ENCODE results near the gene WWTR1. TPM values are rescaled to one million over a fixed set of nuclear protein-coding genes. Genes with fewer than 3 reads are reported as not detected.

WWTR1 gene
- total and polyA plus RNA-seq, 2 of the 8 experiments (the other 6 are each of a cell fraction or from before 2014, with no cell fraction given) = 15.7 to 18.6 TPM

GRCh38 chr3:149493315-149494021 lies 164.4 kb downstream of the WWTR1 start:
- H3K56ac ChIP-seq (replicated peaks; ENCODE audit: insufficient read length, low read depth, low read length) = no peak overlapping the region
- no peaks in the 10 kb centered on the region; a peak in 1 of 4 replicates for H3K79me2 ChIP-seq (ENCODE audit: control insufficient read depth in 1 of 2, insufficient read depth in 2 of 2, low read length in 2 of 2)
- no peak overlapping the region for H2BK5ac ChIP-seq (ENCODE audit: low read depth, low read length)
- peak overlapping the region; percentile 97 for H2AFZ ChIP-seq (ENCODE audit: low read length)
- H3K4me3 ChIP-seq (ENCODE audit: extremely low read depth in 1 of 4, insufficient read depth in 2 of 4, low read depth in 3 of 4, low read length in 4 of 4) = no peak overlapping the region
- no peak overlapping the region for H3K4ac ChIP-seq (replicated peaks; ENCODE audit: insufficient read length, low read depth, low read length)
- H3K18ac ChIP-seq (ENCODE audit: extremely low read depth, low read length) = no peak overlapping the region
- no peak overlapping the region for H2BK15ac ChIP-seq (ENCODE audit: low read length)
- no peak overlapping the region for H2BK20ac ChIP-seq (ENCODE audit: low read length)
- H4K8ac ChIP-seq (ENCODE audit: extremely low read depth, insufficient read depth, low read length) = no peak overlapping the region
- H3K23me2 ChIP-seq (ENCODE audit: low read depth, low read length) = no peaks in the 10 kb centered on the region
- no peak overlapping the region for H3K23ac ChIP-seq (ENCODE audit: insufficient read length)
- H3K14ac ChIP-seq (ENCODE audit: insufficient read length) = no peak overlapping the region
- no peak overlapping the region for H3K9ac ChIP-seq (replicated peaks in 1 of 4; ENCODE audit: extremely low read depth in 1 of 4, low read depth in 3 of 4, low read length in 3 of 4)
- POLR2A ChIA-PET (ENCODE audit: partially characterized antibody) = interaction anchor here (0.6 kb wide), 1 partner anchor 120 kb away, joined by 3 read pairs; no protein-coding TSS in a partner anchor
- peaks cover 0 to 3% (median under 1%) of the 10 kb centered on the region in 4 experiments; a peak in 3 of 7 replicates for H3K4me1 ChIP-seq (replicated peaks in 1 of 4; ENCODE audit: control insufficient read depth in 3 of 4, insufficient read depth in 4 of 4, low read length in 3 of 4)
- H3K79me1 ChIP-seq (ENCODE audit: low read depth, low read length) = no peaks in the 10 kb centered on the region
- WGBS, 2 experiments (ENCODE audit: extremely low coverage in 1 of 2, insufficient coverage in 1 of 2, insufficient read length in 1 of 2, insufficient replicate concordance in 2 of 2, low coverage in 1 of 2, low lambda C conversion rate in 2 of 2, missing lambda C conversion rate in 1 of 2) = 82% methylated on average over 8 of the region's 8 CpGs; no CpG with 5 or more reads in 1 of the 2 experiments
- DNase-seq (ENCODE audit: low read depth in 1 of 2, low spot score in 2 of 2) (no peak), FAIRE-seq (no peak)
- TF ChIP-seq KDM1A (IDR thresholded peaks at IDR 0.05; ENCODE audit: borderline replicate concordance, low read length) (peak; percentile 52; the same call in 1 of the 2 replicates), NANOG (IDR thresholded peaks at IDR 0.05; ENCODE audit: insufficient read depth, low read depth, low read length, poor library complexity, severe bottlenecking) (no peak)
- H4K20me1 ChIP-seq (replicated peaks in 1 of 2; ENCODE audit: control insufficient read depth in 1 of 2, insufficient read depth in 2 of 2, low read length in 2 of 2) = no peaks in the 10 kb centered on the region
- H3K4me2 ChIP-seq (ENCODE audit: insufficient read depth in 1 of 2, low read depth in 2 of 2, low read length in 2 of 2) = no peak overlapping the region
- no peak overlapping the region for H4K91ac ChIP-seq (replicated peaks; ENCODE audit: insufficient read length, low read length)
- no peaks in the 10 kb centered on the region for H3K27me3 ChIP-seq (replicated peaks in 1 of 4; ENCODE audit: control insufficient read depth in 3 of 4, extremely low read depth in 1 of 4, insufficient read depth in 3 of 4, low read length in 3 of 4)
- CTCF ChIA-PET (ENCODE audit: partially characterized antibody) = interaction anchor here (0.6 to 11.3 kb wide), 23 partner anchors 8 to 531 kb away, joined by 3 to 107 read pairs (median 3); partner anchors contain the start of gene TM4SF4
- H2BK120ac ChIP-seq (replicated peaks; ENCODE audit: low read depth, low read length) = no peak overlapping the region
- no peaks in the 10 kb centered on the region for H3K36me3 ChIP-seq (ENCODE audit: control insufficient read depth in 2 of 4, insufficient read depth in 4 of 4, low read length in 3 of 4)
- no peaks in the 10 kb centered on the region for H3K9me3 ChIP-seq (ENCODE audit: insufficient read depth in 2 of 2, low read depth in 1 of 2, low read length in 1 of 2)
- no peak overlapping the region for H3K27ac ChIP-seq (ENCODE audit: low read depth, low read length)
- H2AK5ac ChIP-seq (ENCODE audit: low read depth, low read length) = no peak overlapping the region
- no peak overlapping the region for H4K5ac ChIP-seq (ENCODE audit: insufficient read length, low read depth, low read length)
- no peak overlapping the region for H2BK12ac ChIP-seq (ENCODE audit: low read depth, low read length)
